Measurements from ENCODE around the gene GK. TPM values are rescaled to one million over a fixed set of nuclear protein-coding genes. Genes with fewer than 3 reads are reported as not detected.

Gene GK
- total RNA-seq, 1 experiment from 2014 or later: 6.3 TPM

DNA sequence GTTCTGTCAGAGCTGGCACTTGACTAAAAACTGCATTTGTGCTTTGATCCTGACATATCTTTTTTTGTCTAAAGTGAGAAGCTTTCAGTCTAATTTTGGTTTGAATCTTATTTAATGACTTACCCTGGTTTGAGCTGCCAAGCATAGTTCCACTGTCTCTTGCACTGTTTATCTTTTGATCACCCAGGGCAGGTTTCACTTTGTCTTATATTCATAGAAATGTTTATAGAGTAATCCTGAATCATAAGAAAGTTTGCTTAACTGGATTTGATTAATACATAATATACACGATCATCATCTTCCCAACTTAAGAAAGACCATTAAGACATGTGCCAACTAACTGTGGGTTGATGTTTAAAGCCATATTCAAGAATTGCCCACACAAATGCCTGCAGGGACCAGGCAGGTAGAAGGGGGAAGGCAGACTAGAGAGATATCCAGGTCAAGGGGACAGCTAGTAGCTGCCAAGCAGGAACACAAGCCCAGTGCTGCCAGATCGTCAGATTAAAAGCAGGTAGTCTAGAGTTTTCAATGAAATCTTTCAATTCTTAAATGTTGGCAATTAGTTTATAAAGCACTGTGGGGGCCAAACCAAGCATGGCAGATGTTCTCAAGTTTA is 1.9 kb downstream of the GK start:
- H3K36me3 ChIP-seq (ENCODE audit: insufficient read depth, low read length, poor library complexity, severe bottlenecking): no peaks in the 10 kb centered on the region

DNA sequence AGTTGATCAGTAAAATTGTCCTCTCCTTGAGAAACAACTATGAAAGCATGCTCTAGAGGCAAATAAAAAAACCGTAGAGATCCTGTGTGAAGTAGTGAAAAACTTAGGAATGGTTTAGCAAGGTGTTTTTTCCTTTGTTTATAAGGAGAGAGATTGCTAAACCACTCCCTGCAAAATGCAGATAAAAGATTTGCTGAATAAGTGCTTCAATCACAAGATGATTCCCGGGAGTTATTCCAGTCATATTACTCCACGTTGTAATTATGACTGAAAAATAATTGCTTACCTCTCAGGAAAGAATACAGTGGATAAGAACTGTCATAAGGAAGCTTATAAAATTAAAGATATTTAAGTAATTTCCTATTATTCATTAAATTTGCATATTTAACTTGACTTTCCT is 2.8 kb downstream of the GK start:
- ChIA-PET POLR2A (ENCODE audit: low non-redundant PET) (no interaction called here), CTCF (no interaction called here)
- Histone ChIP-seq H3K36me3 (ENCODE audit: insufficient read depth, low read length, poor library complexity, severe bottlenecking) (no peaks in the 10 kb centered on the region), H3K4me1 (ENCODE audit: insufficient read depth, low read length, poor library complexity, severe bottlenecking) (no peaks in the 10 kb centered on the region), H3K27me3 (replicated peaks; ENCODE audit: insufficient read depth, low read depth, low read length, poor library complexity) (no peaks in the 10 kb centered on the region), H3K4me3 (ENCODE audit: low read depth, low read length, poor library complexity, severe bottlenecking) (no peak overlapping the region), H3K27ac (ENCODE audit: low read depth, low read length, poor library complexity, severe bottlenecking) (no peak overlapping the region), H3K9me3 (ENCODE audit: low read depth, low read length, poor library complexity, severe bottlenecking) (no peaks in the 10 kb centered on the region)
- no peak for TF ChIP-seq CTCF (conservative IDR thresholded peaks at IDR 0.05; ENCODE audit: low read depth, low read length)
- TF ChIP-seq EZH2 (IDR thresholded peaks at IDR 0.05; ENCODE audit: borderline replicate concordance, low read depth, low read length, poor library complexity, severe bottlenecking): no peak
- intact Hi-C loops (cut with micrococcal nuclease; ENCODE audit: unreplicated experiment): no loop called here
- no TSS peak for BruUV-seq (replicated peaks)
- no peak for DNase-seq (ENCODE audit: low spot score)

More for the DNA sequence above, 1.9 kb downstream of the GK start:
- no TSS peak for BruUV-seq (replicated peaks)
- DNase-seq (ENCODE audit: low spot score): no peak
- Histone ChIP-seq H3K27ac (ENCODE audit: low read depth, low read length, poor library complexity, severe bottlenecking) (no peak overlapping the region), H3K27me3 (replicated peaks; ENCODE audit: insufficient read depth, low read depth, low read length, poor library complexity) (no peaks in the 10 kb centered on the region), H3K4me3 (ENCODE audit: low read depth, low read length, poor library complexity, severe bottlenecking) (no peak overlapping the region), H3K4me1 (ENCODE audit: insufficient read depth, low read length, poor library complexity, severe bottlenecking) (no peaks in the 10 kb centered on the region), H3K9me3 (ENCODE audit: low read depth, low read length, poor library complexity, severe bottlenecking) (no peaks in the 10 kb centered on the region)
- ChIA-PET POLR2A (ENCODE audit: low non-redundant PET) (no interaction called here), CTCF (no interaction called here)
- TF ChIP-seq CTCF (conservative IDR thresholded peaks at IDR 0.05; ENCODE audit: low read depth, low read length) (no peak), EZH2 (IDR thresholded peaks at IDR 0.05; ENCODE audit: borderline replicate concordance, low read depth, low read length, poor library complexity, severe bottlenecking) (no peak)
- intact Hi-C loops (cut with micrococcal nuclease; ENCODE audit: unreplicated experiment): no loop called here

DNA sequence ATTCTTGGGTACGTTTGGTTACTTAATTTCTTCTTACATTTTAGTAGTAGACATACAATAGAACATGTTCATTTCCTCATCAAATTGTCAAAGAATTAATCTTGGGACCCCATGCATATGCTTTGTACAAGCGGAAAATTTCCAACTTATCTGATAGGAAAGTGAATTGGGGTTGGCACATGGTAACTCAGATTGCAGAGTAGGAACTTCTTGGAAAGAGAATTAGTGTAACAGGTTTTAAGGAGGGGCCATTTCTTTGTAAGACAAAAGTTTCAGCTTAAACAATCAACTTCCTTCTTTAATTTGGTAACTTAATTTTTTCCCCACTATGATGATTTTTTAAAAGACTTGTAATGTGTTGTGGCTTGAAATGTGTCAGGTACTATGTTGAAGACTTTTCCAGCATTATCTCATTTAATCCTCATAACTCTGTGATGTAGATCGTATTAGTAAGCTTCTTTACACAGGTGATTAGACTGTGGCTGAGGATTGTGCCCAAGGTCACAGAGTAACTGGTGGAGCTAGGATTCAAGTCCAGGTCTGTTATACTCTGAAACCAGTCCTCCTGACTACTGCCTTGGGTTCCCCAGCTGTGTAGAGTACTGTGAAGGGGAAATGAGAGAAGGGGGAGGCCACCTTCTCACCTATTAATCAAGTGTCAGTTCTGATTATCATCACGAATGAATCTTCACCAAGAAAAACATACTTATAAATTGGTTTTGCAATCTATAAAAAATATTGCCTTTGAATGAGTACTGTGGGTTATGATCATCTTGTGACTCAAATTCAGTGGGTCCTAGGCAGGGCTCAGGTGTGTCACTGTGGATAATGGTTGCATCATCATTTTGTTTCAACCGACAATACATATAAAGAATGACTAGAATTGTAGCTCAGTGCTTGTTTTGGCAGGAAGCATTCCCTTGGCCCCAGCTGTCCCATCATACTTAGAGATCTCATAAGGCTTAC is 4.3 kb downstream of the GK start:
- H3K4me1 ChIP-seq (ENCODE audit: insufficient read depth, low read length, poor library complexity, severe bottlenecking): no peaks in the 10 kb centered on the region
- BruUV-seq (replicated peaks): no TSS peak
- intact Hi-C loops (cut with micrococcal nuclease; ENCODE audit: unreplicated experiment): no loop called here
- POLR2A ChIA-PET (ENCODE audit: low non-redundant PET): no interaction called here
- no peak overlapping the region for H3K4me3 ChIP-seq (ENCODE audit: low read depth, low read length, poor library complexity, severe bottlenecking)
- CTCF ChIA-PET: no interaction called here
- no peak for TF ChIP-seq CTCF (conservative IDR thresholded peaks at IDR 0.05; ENCODE audit: low read depth, low read length)
- no peak for TF ChIP-seq EZH2 (IDR thresholded peaks at IDR 0.05; ENCODE audit: borderline replicate concordance, low read depth, low read length, poor library complexity, severe bottlenecking)
- no peaks in the 10 kb centered on the region for H3K27me3 ChIP-seq (replicated peaks; ENCODE audit: insufficient read depth, low read depth, low read length, poor library complexity)
- no peaks in the 10 kb centered on the region for H3K9me3 ChIP-seq (ENCODE audit: low read depth, low read length, poor library complexity, severe bottlenecking)
- no peak overlapping the region for H3K27ac ChIP-seq (ENCODE audit: low read depth, low read length, poor library complexity, severe bottlenecking)
- H3K36me3 ChIP-seq (ENCODE audit: insufficient read depth, low read length, poor library complexity, severe bottlenecking): no peaks in the 10 kb centered on the region
- DNase-seq (ENCODE audit: low spot score): no peak

All from A673 (cell line).